Measurements from ENCODE around the gene PCLO.

- no peak for TF ChIP-seq HDGF (IDR thresholded peaks at IDR 0.05; ENCODE audit: borderline replicate concordance)
- no peak for TF ChIP-seq FOXM1 (IDR thresholded peaks at IDR 0.05; ENCODE audit: borderline replicate concordance)
- no peak for TF ChIP-seq ZNF384 (IDR thresholded peaks at IDR 0.05)
- no peak for TF ChIP-seq SP1 (IDR thresholded peaks at IDR 0.05)
- no peak for TF ChIP-seq FOXA1 (IDR thresholded peaks at IDR 0.05)
- peak; percentile 13; the same call in 1 of the 2 replicates for TF ChIP-seq PKNOX1 (IDR thresholded peaks at IDR 0.05)
Observed at GRCh38 chr7:83162402-83163256, at the start of gene PCLO.
